Sigmoid colon (tissue), 7 donors: ENCODE measurements around the gene MRPL40. TPM values are rescaled to one million over a fixed set of nuclear protein-coding genes. Genes with fewer than 3 reads are reported as not detected.

ENCODE experiments used
- DNase-seq: peaks from one replicate; pipeline ENCODE4 v3.0.0-alpha.2; 2019
- H3K27ac ChIP-seq, 4 donors: fragments of 200-600 bp; sonication (generic); one replicate each; pipeline ENCODE4 v1.5.1; 2016 to 2019; ENCODE audit warnings: mild to moderate bottlenecking in 1 of 4
- H3K27me3 ChIP-seq, 3 donors: fragments of 200-600 bp; sonication (generic); one replicate each; pipeline ENCODE4 v1.5.1; 2019; ENCODE audit warnings: mild to moderate bottlenecking in 1 of 3
- H3K36me3 ChIP-seq, 4 donors: fragments of 200-600 bp; sonication (generic); one replicate each; pipeline ENCODE4 v1.5.1; 2016 to 2019
- H3K4me1 ChIP-seq, 4 donors: fragments of 200-600 bp; sonication (generic); one replicate each; pipeline ENCODE4 v1.5.1; 2017 to 2019
- H3K4me3 ChIP-seq, 4 donors: fragments of 200-600 bp; sonication (generic); one replicate each; pipeline ENCODE4 v1.5.1; 2017 to 2019; ENCODE audit warnings: mild to moderate bottlenecking in 2 of 4, moderate library complexity in 1 of 4
- H3K9me3 ChIP-seq, 4 donors: fragments of 200-600 bp in 3 of 4; sonication (generic) in 3 of 4; one replicate each; pipeline versions ENCODE4 v1.5.1 to v1.6.1; 2013 to 2019
- EP300 ChIP-seq, 4 donors: sonication (generic); formaldehyde crosslinking; IDR thresholded peaks; one replicate each; pipeline ENCODE4 v1.6.1; 2017; ENCODE audit warnings: antibody characterized with exemption in 4 of 4
- POLR2A ChIP-seq, 2 donors: fragments of 450-650 bp; IDR thresholded peaks; one replicate each; pipeline ENCODE4 v1.6.1; 2016; ENCODE audit warnings: antibody characterized with exemption in 2 of 2, mild to moderate bottlenecking in 2 of 2, moderate library complexity in 2 of 2
- POLR2AphosphoS5 ChIP-seq, 4 donors: sonication (generic); formaldehyde crosslinking; IDR thresholded peaks; one replicate each; pipeline ENCODE4 v1.6.1; 2017; ENCODE audit warnings: antibody characterized with exemption in 4 of 4
- WGBS, 2 donors: extraction: QIAGEN DNeasy Blood & Tissue Kit; methylation state at CpG; one replicate each; pipeline ENCODE4 v1.1.7; 2013; 5-methylcytosine and 5-hydroxymethylcytosine counted together
- intact Hi-C: fragments of 100-400 bp; cut with DNase I; formaldehyde crosslinking; loops from one replicate; pipeline ENCODE4 v1.15.1; 2023
- polyA plus RNA-seq, 3 donors: library from polyadenylated mRNA; stranded (reverse); fragments of 200-250 nt; gene quantifications; one replicate each; pipeline ENCODE4 v1.2.3, GENCODE V29; 2013
- total RNA-seq, 4 donors: library from RNA; depleted of rRNA; stranded (reverse); fragments of >200 nt; gene quantifications; one replicate each; pipeline ENCODE4 v1.1.0, GENCODE V29; 2016
- TF ChIP-seq, protein P1 (sequence below), 4 experiments: fragments of 450-650 bp in 3 of 4; fragments of 200-600 bp in 1 of 4; IDR thresholded peaks; one replicate each; pipeline ENCODE4 v1.5.1; 2016 to 2019; ENCODE audit warnings: antibody characterized with exemption in 4 of 4, mild to moderate bottlenecking in 3 of 4, moderate library complexity in 2 of 4
- donor health status: healthy with polysubstance abuse.
- donor health status: Bipolar disorder and iron deficiency.
- donor health status: healthy.

MRPL40 gene
- total and polyA plus RNA-seq, 7 donors, result 19.5 to 32.4 (median 30.1) TPM

DNA sequence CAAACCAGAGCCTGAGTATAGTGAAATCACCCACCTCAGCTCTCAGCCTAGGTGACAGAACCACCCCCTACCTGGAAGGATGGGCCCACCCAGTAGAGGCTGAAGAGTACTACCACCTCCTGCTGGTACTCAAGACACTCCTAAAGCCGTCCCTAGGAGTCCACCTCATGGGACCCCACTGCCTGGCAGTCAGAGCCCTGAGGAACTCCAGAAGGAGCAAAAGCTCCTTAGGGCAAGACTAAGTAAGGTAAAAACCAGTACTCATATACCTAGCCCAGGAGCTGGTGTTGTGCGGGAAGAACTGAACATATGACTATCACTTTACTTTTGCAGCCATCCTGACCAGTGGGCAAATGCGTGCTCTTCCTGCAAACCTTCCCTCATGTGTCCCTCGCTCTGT, 37.1 kb upstream of the MRPL40 start:
- H3K27me3 ChIP-seq, result no peaks in the 10 kb centered on the region
- H3K4me1 ChIP-seq, result no peaks in the 10 kb centered on the region
- H3K36me3 ChIP-seq, result peaks cover 23 to 98% (median 52%) of the 10 kb centered on the region in 4 donors
- no peak overlapping the region for H3K4me3 ChIP-seq
- no peak overlapping the region for H3K27ac ChIP-seq
- 97 to 98% methylated on average over 4 of the region's 4 CpGs for WGBS, 2 donors
- H3K9me3 ChIP-seq, result no peaks in the 10 kb centered on the region
- TF ChIP-seq EP300 (IDR thresholded peaks at IDR 0.05) (no peak), POLR2A (IDR thresholded peaks at IDR 0.05) (no peak), POLR2AphosphoS5 (IDR thresholded peaks at IDR 0.05) (no peak)
- TF ChIP-seq, protein P1, sequence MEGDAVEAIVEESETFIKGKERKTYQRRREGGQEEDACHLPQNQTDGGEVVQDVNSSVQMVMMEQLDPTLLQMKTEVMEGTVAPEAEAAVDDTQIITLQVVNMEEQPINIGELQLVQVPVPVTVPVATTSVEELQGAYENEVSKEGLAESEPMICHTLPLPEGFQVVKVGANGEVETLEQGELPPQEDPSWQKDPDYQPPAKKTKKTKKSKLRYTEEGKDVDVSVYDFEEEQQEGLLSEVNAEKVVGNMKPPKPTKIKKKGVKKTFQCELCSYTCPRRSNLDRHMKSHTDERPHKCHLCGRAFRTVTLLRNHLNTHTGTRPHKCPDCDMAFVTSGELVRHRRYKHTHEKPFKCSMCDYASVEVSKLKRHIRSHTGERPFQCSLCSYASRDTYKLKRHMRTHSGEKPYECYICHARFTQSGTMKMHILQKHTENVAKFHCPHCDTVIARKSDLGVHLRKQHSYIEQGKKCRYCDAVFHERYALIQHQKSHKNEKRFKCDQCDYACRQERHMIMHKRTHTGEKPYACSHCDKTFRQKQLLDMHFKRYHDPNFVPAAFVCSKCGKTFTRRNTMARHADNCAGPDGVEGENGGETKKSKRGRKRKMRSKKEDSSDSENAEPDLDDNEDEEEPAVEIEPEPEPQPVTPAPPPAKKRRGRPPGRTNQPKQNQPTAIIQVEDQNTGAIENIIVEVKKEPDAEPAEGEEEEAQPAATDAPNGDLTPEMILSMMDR (IDR thresholded peaks at IDR 0.05), result no peak
- intact Hi-C loops, result no loop called here
- no peak for DNase-seq

DNA sequence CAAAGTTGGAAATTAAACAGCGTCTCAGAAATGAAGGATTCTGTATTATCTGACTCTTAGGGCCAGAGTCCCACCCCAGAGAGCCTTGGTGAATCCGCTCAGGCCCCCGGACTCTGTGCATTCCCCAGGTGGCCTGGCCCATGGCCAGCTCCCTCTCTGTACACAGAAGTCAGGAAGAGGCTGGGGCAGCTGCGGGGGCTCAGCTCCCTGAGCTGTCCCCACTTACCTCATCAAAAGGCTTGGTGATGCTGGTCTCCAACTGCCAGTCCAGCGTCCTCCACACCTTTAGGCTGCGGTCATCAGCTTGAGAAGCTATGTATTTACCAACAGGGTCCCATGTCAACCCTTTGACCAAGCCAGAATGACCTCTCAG, 35.8 kb upstream of the MRPL40 start:
- H3K36me3 ChIP-seq, result peaks cover 22 to 97% (median 50%) of the 10 kb centered on the region in 4 donors
- H3K27ac ChIP-seq, result no peak overlapping the region
- no peak for TF ChIP-seq POLR2AphosphoS5 (IDR thresholded peaks at IDR 0.05)
- no peak for TF ChIP-seq EP300 (IDR thresholded peaks at IDR 0.05)
- TF ChIP-seq, protein P1 (IDR thresholded peaks at IDR 0.05), result no peak
- no peak for TF ChIP-seq POLR2A (IDR thresholded peaks at IDR 0.05)
- no peak overlapping the region for H3K4me3 ChIP-seq
- intact Hi-C loops, result no loop called here
- no peaks in the 10 kb centered on the region for H3K4me1 ChIP-seq
- no peaks in the 10 kb centered on the region for H3K27me3 ChIP-seq
- H3K9me3 ChIP-seq, result no peaks in the 10 kb centered on the region
- 92 to 93% methylated on average over 6 of the region's 6 CpGs for WGBS, 2 donors
- DNase-seq, result no peak

DNA sequence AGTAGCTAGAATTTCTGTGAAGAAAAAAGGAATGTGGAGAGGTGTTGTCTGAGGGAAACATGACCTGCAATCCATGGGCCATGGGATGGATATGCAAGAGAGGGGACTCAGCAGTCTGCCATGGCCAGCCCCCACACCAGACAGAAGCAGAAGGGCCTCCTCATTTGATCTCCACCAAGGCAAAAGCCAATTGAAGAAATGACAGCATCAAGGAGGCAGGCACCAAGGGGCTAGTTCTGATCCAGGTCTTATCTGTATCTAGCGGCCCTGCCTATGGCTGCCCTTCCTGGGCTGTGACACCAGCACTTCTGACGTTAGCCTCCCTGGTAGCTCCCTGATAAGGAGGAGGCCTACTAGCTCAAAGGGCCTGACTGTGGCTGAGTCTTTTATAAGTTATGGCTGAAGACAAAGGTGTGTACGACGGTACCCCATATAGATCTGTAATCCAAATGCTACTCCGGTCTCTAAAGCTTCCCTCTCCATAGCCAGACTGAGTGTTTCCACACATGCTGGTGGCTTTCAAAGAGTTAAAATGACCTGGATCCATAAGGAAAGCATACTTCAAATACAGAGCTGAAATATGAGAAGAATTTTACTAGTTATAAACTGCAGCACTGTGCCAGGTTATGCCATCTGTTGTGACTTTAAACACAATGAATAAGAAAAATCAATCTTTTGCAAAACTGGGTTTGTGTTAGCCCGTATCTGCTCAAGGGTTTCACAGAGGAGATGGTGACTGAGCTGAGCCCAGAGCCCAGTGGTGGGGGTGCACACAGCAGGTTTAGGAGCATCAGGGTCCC, 35.2 kb upstream of the MRPL40 start:
- H3K27me3 ChIP-seq, result no peaks in the 10 kb centered on the region
- no peaks in the 10 kb centered on the region for H3K4me1 ChIP-seq
- TF ChIP-seq, protein P1 (IDR thresholded peaks at IDR 0.05), result no peak
- intact Hi-C loops, result no loop called here
- H3K27ac ChIP-seq, result no peak overlapping the region
- H3K4me3 ChIP-seq, result no peak overlapping the region
- WGBS, 2 donors, result 97% methylated on average over 6 of the region's 6 CpGs
- DNase-seq, result no peak
- peaks cover 16 to 97% (median 45%) of the 10 kb centered on the region in 4 donors for H3K36me3 ChIP-seq
- H3K9me3 ChIP-seq, result no peaks in the 10 kb centered on the region

DNA sequence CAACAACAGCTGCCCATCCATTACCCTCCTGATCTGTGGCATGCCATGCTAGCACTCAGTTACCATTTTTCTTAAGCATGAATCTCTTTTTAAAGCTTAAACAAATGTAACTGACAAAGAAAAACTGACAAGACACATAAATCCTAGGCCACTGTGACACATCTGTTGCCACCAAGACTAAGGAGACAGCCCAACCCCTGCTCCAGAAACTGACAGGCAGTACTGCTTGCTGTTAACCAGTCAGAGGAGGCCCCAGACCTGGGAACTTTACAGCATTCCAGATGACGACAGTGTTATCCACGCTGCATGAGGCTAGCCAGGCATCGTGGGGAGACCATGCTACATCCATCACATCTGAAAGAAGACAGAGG, 34.6 kb upstream of the MRPL40 start:
- intact Hi-C loops, result no loop called here

More for the DNA sequence above, 34.6 kb upstream of the MRPL40 start:
- no peak overlapping the region for H3K4me3 ChIP-seq
- no peaks in the 10 kb centered on the region for H3K27me3 ChIP-seq
- TF ChIP-seq POLR2AphosphoS5 (IDR thresholded peaks at IDR 0.05) (no peak), EP300 (IDR thresholded peaks at IDR 0.05) (no peak), POLR2A (IDR thresholded peaks at IDR 0.05) (no peak)
- TF ChIP-seq, protein P1 (IDR thresholded peaks at IDR 0.05), result no peak
- H3K27ac ChIP-seq, result no peak overlapping the region
- 92 to 98% methylated on average over 3 of the region's 3 CpGs for WGBS, 2 donors
- peaks cover 15 to 97% (median 41%) of the 10 kb centered on the region in 4 donors for H3K36me3 ChIP-seq
- H3K9me3 ChIP-seq, result no peaks in the 10 kb centered on the region
- no peaks in the 10 kb centered on the region for H3K4me1 ChIP-seq
- DNase-seq, result no peak
